Aorta (tissue), 5 donors: Measurements from ENCODE around the gene PRDM1. TPM values are rescaled to one million over a fixed set of nuclear protein-coding genes. Genes with fewer than 3 reads are reported as not detected.

Source experiments
- ATAC-seq: fragments of 200-7000 bp; cut with Tn5 transposase; one replicate; pipeline ENCODE4 v1.9.1; 2022; ENCODE audit warnings: moderate library complexity; ENCODE audit not compliant: low FRiP score
- DNase-seq, 2 donors: peaks; one replicate each; pipeline ENCODE4 v3.0.0-alpha.2; 2020
- H3K27ac ChIP-seq, 2 donors: one replicate each; pipeline ENCODE4 v1.5.1; 2013; ENCODE audit warnings: low read length in 2 of 2, mild to moderate bottlenecking in 2 of 2, moderate library complexity in 2 of 2, control low read depth in 1 of 2, inconsistent platforms in 1 of 2, low read depth in 1 of 2
- H3K27me3 ChIP-seq, 2 donors: one replicate each; pipeline ENCODE4 v1.6.1; 2013; ENCODE audit warnings: control low read depth in 1 of 2, low read length in 1 of 2, mild to moderate bottlenecking in 1 of 2, moderate library complexity in 1 of 2; ENCODE audit not compliant: insufficient read depth in 2 of 2, control insufficient read depth in 1 of 2
- H3K36me3 ChIP-seq, 2 donors: one replicate each; pipeline ENCODE4 v1.6.1; 2013; ENCODE audit warnings: control low read depth in 1 of 2, low read length in 1 of 2, mild to moderate bottlenecking in 1 of 2; ENCODE audit not compliant: insufficient read depth in 2 of 2, control insufficient read depth in 1 of 2
- H3K4me1 ChIP-seq, 2 donors: one replicate each; pipeline ENCODE4 v1.6.1; 2013; ENCODE audit warnings: low read length in 2 of 2, control low read depth in 1 of 2, mild to moderate bottlenecking in 1 of 2, moderate library complexity in 1 of 2; ENCODE audit not compliant: insufficient read depth in 2 of 2, control insufficient read depth in 1 of 2
- H3K4me3 ChIP-seq, 2 donors: one replicate each; pipeline ENCODE4 v1.5.1; 2013; ENCODE audit warnings: low read length in 2 of 2, control low read depth in 1 of 2, mild to moderate bottlenecking in 1 of 2
- H3K9me3 ChIP-seq: one replicate; pipeline ENCODE4 v1.6.1; 2013; ENCODE audit warnings: mild to moderate bottlenecking, low read length; ENCODE audit not compliant: control insufficient read depth
- WGBS, 2 donors: extraction: QIAGEN DNeasy Blood & Tissue Kit; methylation state at CpG; one replicate each; pipeline ENCODE4 v1.1.7; 2013; 5-methylcytosine and 5-hydroxymethylcytosine counted together
- intact Hi-C, 2 donors: fragments of 100-400 bp; cut with DNase I; formaldehyde crosslinking; loops; one replicate each; pipeline versions ENCODE4 v1.14.2 to v1.15.0; 2022
- polyA plus RNA-seq, 2 donors: library from polyadenylated mRNA; stranded (reverse); fragments of 200-250 nt; gene quantifications; one replicate each; pipeline ENCODE4 v1.2.3, GENCODE V29; 2013
- total RNA-seq, 2 donors: library from RNA; stranded (reverse); fragmentation: NEBNext Ultra II Directional; extraction: Animal tissue kit (Norgen Biotek cat#: 25700); gene quantifications; one replicate each; pipeline ENCODE4 v1.2.1, GENCODE V29; 2021
- donor health status: healthy with polysubstance abuse.
- donor health status: Bipolar disorder and iron deficiency.
- donor health status: DM: no; HTN: no; CAD: no.
- donor health status: DM: no; HTN: no; CAD: no.
- donor health status: DM: yes; HTN: yes; CAD: no.

The PRDM1 gene
- total and polyA plus RNA-seq, 4 donors, result 0.23 to 10.5 (median 3.5) TPM

GRCh38 chr6:106155219-106155830 is 69.2 kb downstream of the PRDM1 start:
- ATAC-seq (no peak), DNase-seq (no peak)
- Histone ChIP-seq H3K27me3 (no peaks in the 10 kb centered on the region), H3K4me1 (no peaks in the 10 kb centered on the region), H3K9me3 (no peaks in the 10 kb centered on the region), H3K27ac (no peak overlapping the region), H3K36me3 (no peaks in the 10 kb centered on the region), H3K4me3 (no peak overlapping the region)
- intact Hi-C loops, result no loop called here
- 83 to 85% methylated on average over 12 of the region's 12 CpGs for WGBS, 2 donors

- no peaks in the 10 kb centered on the region for H3K36me3 ChIP-seq
- WGBS, 2 donors, result 91 to 95% methylated on average over 3 of the region's 3 CpGs
These were observed 70.3 kb downstream of the PRDM1 start for GRCh38 chr6:106156413-106156812.

GRCh38 chr6:106156863-106157262 is 70.7 kb downstream of the PRDM1 start:
- WGBS, 2 donors, result 71 to 73% methylated on average over 3 of the region's 3 CpGs
- Histone ChIP-seq H3K27me3 (no peaks in the 10 kb centered on the region), H3K4me1 (no peaks in the 10 kb centered on the region), H3K36me3 (no peaks in the 10 kb centered on the region), H3K27ac (no peak overlapping the region), H3K4me3 (no peak overlapping the region), H3K9me3 (no peaks in the 10 kb centered on the region)
- DNase-seq, result no peak
- ATAC-seq, result no peak
- intact Hi-C loops, result no loop called here

More at GRCh38 chr6:106156413-106156812, 70.3 kb downstream of the PRDM1 start:
- Histone ChIP-seq H3K9me3 (no peaks in the 10 kb centered on the region), H3K4me3 (no peak overlapping the region), H3K4me1 (no peaks in the 10 kb centered on the region), H3K27me3 (no peaks in the 10 kb centered on the region), H3K27ac (no peak overlapping the region)
- ATAC-seq, result no peak
- intact Hi-C loops, result no loop called here
- DNase-seq, result no peak

GRCh38 chr6:106158816-106159215 is 72.7 kb downstream of the PRDM1 start:
- intact Hi-C loops, result no loop called here
- WGBS, 2 donors, result 39 to 81% methylated on average over 1 of the region's 1 CpG
- H3K27me3 ChIP-seq, result no peaks in the 10 kb centered on the region
- no peaks in the 10 kb centered on the region for H3K36me3 ChIP-seq
- H3K27ac ChIP-seq, result no peak overlapping the region
- ATAC-seq, result no peak
- H3K4me1 ChIP-seq, result no peaks in the 10 kb centered on the region
- DNase-seq, result no peak
- no peak overlapping the region for H3K4me3 ChIP-seq
- H3K9me3 ChIP-seq, result no peaks in the 10 kb centered on the region

Other genes starting within 250 kb of the PRDM1 start
- 10 to 100 TPM; 27.7 to 30.3 TPM for gene ATG5, start 239.4 kb downstream of the PRDM1 start, total RNA-seq
- gene ATG5, start 239.4 kb downstream of the PRDM1 start, polyA plus RNA-seq, result 10 to 100 TPM; 17.5 to 34.6 TPM